Left kidney (tissue), 2 donors: ENCODE data around the gene CLSTN2. TPM values are rescaled to one million over a fixed set of nuclear protein-coding genes. Genes with fewer than 3 reads are reported as not detected.

Source experiments
- DNase-seq: peaks from one replicate; pipeline ENCODE4 v3.0.0-alpha.2; 2013
- polyA plus RNA-seq: library from polyadenylated mRNA; unstranded; fragments of 120-200 nt; gene quantifications from one replicate; pipeline ENCODE4 v1.2.1, GENCODE V29; 2013; ENCODE audit not compliant: insufficient read length

The CLSTN2 gene
- polyA plus RNA-seq, 1 donor = 2.0 TPM

GRCh38 chr3:140187656-140188221 is 252.8 kb downstream of the CLSTN2 start:
- no peak for DNase-seq

GRCh38 chr3:140188285-140188684 is 253.3 kb downstream of the CLSTN2 start:
- no peak for DNase-seq

DNA sequence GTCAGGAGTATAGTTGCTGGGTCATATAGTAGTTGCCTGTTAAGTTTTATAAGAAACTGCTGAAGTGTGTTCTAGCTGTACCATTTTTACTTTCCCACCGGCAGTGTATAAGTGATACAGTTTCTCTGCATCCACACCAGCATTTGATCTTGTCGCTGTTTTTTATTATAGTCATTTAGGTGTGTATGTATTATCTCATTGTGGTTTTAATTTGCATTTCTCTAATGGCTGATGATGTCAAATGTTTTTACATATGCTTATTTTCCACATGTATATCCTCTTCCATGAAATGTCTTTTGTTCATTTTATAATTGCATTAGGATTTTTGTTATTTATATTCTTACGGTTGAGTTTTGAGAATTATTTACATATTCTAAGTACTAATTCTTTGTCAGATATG is 254.3 kb downstream of the CLSTN2 start:
- DNase-seq = no peak

DNA sequence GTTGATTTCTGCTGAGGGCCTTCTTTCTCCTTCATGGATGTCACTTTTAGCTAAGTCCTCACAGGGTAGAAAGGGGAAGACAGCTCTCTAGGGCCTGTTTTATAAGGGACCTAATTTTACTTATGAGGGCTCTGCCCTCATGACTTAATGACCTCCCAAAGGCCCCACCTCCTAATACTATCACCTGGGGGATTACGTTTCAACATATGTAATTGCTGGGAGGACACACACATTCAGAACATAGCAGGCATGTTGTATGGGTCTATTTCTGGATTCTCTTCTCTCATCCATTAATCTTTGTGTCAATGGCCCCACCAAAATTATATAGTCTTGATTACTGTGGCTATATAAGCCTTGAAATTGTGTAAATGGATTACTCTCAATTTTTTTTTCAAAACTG is 255.0 kb downstream of the CLSTN2 start:
- DNase-seq = no peak

- no peak for DNase-seq
Observed at GRCh38 chr3:140196970-140197369, 262.0 kb downstream of the CLSTN2 start.

DNA sequence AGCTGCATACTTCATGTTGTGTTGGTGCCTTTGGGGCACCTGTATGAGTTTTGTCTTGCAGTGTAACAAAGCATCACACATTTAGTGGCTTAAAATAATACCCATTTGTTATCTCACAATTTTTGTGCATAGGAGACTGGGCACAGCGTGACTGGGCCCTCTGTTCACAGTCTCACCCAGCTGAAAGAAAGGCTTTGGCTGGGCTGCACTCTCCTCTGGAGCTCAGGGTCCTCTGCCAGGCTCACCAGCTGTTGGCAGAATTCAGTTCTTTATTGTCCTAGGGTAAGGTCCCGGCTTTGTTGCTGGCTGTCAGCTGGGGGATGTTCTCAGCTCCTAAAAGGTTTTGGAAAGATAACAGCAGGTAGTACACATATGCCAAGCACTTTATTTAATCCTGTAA is 263.3 kb downstream of the CLSTN2 start:
- no peak for DNase-seq

- no peak for DNase-seq
Observed at GRCh38 chr3:140199008-140199407, 264.0 kb downstream of the CLSTN2 start.

GRCh38 chr3:140199743-140200142 is 264.8 kb downstream of the CLSTN2 start:
- no peak for DNase-seq

- no peak for DNase-seq
Observed at GRCh38 chr3:140203510-140203909, 268.5 kb downstream of the CLSTN2 start.

GRCh38 chr3:140204271-140204984 is 269.4 kb downstream of the CLSTN2 start:
- DNase-seq = no peak

DNA sequence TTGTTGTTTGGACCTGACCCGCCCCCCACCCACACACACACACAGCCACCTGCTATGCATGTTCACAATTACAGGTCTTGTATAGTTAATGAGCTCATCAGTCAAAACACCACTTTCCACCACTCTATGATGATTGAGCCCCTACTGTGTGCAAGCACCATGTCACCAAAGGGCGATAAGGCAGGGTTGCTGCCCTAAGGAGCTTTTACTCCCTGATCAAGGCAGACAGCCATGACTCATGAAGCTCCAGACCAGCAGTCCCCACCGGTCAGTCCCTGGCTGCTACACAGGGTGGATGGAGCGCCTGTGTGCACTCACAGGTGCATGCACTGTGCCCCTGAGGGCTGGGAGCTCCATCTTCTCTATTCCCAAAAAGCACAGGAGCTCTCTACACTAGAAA is 270.6 kb downstream of the CLSTN2 start:
- no peak for DNase-seq

DNA sequence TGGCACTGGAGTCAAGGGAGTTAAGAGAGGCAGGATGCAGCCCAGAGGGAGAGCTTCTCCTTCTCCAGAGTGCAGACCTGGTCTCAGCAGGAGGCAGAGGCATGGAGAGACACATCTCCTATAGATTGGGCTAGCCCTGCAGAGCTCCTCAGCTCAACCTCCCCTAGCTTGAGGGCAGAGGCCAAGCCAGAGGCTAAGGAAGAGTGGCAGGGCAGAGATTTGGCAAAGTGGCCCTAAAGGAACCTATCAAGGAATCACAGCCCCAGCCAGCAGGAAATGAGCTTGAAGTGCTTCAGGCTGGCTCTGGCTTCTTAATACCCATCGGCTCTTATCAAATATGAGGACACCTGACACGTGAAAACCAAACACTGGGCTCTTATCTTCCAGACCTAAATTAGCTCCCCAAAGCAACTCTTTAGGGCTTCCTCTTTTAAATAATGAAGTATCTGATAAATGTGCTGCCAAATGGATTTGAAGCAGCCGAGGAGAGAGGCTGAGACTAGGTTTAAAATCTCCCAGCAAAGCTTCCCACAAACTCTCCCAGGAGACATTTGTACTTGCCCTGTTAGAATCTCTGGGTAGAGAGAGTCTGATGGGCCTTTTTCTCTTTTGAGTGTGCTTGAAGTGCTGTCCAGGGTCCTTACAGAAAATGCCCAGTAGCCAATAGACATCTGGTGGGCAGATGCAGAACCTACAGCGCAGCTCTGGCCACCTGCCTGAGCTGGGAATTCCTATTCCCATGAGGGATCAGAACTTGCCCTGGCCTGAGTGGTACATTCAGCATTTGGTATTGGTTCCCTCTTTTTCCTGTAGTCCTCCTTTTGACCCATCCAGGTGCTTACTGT is 271.4 kb downstream of the CLSTN2 start:
- peak; percentile 59 for DNase-seq

- DNase-seq = no peak
Observed at GRCh38 chr3:140207541-140207940, 272.6 kb downstream of the CLSTN2 start.

- no peak for DNase-seq
Observed at GRCh38 chr3:140216249-140216648, 281.3 kb downstream of the CLSTN2 start.

DNA sequence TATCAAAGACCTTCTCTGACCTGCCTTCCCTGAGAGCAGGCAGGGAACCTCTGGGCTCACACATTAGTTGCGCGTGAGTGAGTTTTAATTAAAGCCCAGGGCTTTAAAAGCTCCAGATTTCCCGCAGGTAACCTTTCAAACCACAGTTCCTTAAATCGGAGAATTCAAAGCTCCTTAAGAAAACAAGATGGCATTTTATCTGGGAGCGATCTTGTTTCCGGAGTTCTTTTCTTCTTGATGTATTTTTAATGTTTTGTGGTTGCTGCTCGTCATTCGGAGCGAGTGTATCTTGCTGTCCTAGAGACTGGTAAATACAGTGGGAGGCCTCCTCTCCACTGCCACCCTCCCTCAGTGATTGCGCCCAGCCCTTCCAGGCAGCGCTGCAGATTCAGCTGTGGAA is 284.3 kb downstream of the CLSTN2 start:
- DNase-seq = peak; percentile 42

DNA sequence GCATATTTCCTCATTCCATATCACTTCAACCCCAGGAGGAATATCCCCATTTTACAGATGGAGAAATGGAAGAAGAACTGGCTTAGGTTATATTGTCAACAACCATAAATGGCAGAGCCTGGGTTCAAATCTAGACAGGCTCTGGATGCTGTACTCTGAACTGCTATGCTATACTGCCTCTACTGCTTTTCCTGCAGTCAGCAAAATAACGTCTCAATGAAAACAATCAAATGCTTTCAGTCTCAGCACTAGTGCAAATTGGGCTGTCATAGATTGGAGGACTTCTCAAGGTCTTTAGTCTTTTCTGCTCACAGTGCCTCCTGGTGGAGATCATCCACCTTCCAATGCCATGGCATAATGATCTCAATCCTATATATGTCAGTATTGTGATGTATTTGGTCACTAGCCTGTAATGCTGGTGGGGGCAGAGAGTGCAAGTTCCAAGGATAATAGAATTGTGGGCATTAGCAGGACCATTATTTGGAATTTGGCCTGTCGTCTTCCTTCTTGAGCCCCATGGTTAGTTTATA is 285.0 kb downstream of the CLSTN2 start:
- DNase-seq = no peak

- no peak for DNase-seq
Observed at GRCh38 chr3:140223197-140223596, 288.2 kb downstream of the CLSTN2 start.

GRCh38 chr3:140223631-140224030 is 288.6 kb downstream of the CLSTN2 start:
- no peak for DNase-seq

GRCh38 chr3:140224307-140224706 is 289.3 kb downstream of the CLSTN2 start:
- no peak for DNase-seq

- DNase-seq = no peak
Observed at GRCh38 chr3:140225996-140226395, 291.0 kb downstream of the CLSTN2 start.

GRCh38 chr3:140233702-140234101 is 298.7 kb downstream of the CLSTN2 start:
- no peak for DNase-seq

- DNase-seq = no peak
Observed at GRCh38 chr3:140234256-140234655, 299.3 kb downstream of the CLSTN2 start.
